GM12892 (cell line): Measurements from ENCODE around the gene DOCK1.

ENCODE experiments used
- POLR2A ChIP-seq: IDR thresholded peaks from 2 replicates; pipeline ENCODE4 v1.6.1; 2011; ENCODE audit warnings: low read depth, low read length, control low read depth
- POLR2AphosphoS5 ChIP-seq: IDR thresholded peaks from 2 replicates; pipeline ENCODE4 v1.6.1; 2011; ENCODE audit warnings: low read depth, low read length, control low read depth
- TAF1 ChIP-seq: IDR thresholded peaks from 2 replicates; pipeline ENCODE4 v1.6.1; 2011; ENCODE audit warnings: low read depth, mild to moderate bottlenecking, control low read depth, low read length, borderline replicate concordance

GRCh38 chr10:126914561-126914960, 9.3 kb downstream of the DOCK1 start:
- TF ChIP-seq POLR2A (no peak), POLR2AphosphoS5 (no peak), TAF1 (no peak)
